ENCODE data around the gene DOCK2. TPM values are rescaled to one million over a fixed set of nuclear protein-coding genes. Genes with fewer than 3 reads are reported as not detected.

Gene DOCK2
- total and polyA plus RNA-seq, 2 of the 8 experiments (the other 6 are each of a cell fraction or from before 2014, with no cell fraction given), result 3.9 to 5.7 TPM

GRCh38 chr5:169850409-169850808 is 213.3 kb downstream of the DOCK2 start (continued):
- TF ChIP-seq ATF3 (IDR thresholded peaks at IDR 0.05; ENCODE audit: insufficient read depth, low read depth, low read length), result no peak
